Hematopoietic multipotent progenitor cell treated with erythropoietin and hydrocortisone succinate and interleukin-3 and kit ligand, for 8 days (in vitro differentiated cells): ENCODE measurements around the gene TAF1D.

ENCODE experiments used
- DNase-seq: peaks from one replicate; pipeline ENCODE4 v3.0.0-alpha.2; 2015

TAF1D gene

DNA sequence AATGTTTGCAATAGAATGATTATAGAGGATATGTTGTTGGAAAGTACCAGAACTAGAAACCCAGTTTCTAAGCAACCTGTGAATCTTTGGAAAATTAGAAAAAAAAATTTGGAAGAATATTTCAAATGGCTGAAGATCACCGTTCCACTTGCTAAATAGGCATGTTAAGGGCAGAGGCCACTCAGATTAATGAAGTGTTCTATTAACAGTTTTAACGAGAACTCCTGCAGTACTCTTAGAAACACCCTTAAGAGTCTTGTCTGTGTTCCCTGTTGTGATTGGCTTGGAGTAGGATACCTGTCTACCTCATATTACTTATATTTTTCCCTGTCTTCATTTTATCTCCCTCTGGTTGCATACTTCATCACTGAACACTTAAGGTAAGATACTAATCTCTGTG lies 4.8 kb upstream of the TAF1D start:
- no peak for DNase-seq

DNA sequence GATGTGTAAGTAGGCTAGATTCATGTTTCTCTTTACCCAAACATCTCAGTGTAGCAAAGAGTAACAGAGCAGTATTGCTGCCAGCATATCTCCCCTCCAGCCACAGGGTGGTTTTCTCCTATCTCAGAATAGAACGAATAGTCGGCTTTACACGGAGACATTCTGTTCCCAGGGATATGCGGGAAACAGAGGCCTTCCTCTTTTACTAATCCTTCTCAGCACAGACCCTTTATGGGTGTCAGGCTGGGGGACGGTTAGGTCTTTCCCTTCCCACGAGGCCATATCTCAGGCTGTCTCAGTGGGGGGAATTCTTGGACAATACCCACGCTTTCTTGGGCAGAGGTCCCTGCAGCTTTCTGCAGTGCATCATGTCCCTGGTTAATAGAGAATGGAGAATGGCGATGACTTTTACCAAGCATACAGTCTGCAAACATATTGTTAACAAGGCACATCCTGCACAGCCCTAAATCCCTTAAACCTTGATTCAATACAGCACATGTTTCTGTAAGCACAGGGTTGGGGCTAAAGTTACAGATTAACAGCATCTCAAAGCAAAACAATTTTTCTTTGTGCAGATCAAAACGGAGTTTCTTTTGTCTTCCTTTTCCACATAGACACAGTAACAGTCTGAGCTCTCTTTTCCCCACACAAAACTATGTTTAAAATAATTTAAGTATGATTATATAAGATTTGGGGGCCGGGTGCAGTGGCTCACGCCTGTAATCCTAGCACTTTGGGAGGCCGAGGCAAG lies 3.9 kb upstream of the TAF1D start:
- DNase-seq: peak; percentile 65

DNA sequence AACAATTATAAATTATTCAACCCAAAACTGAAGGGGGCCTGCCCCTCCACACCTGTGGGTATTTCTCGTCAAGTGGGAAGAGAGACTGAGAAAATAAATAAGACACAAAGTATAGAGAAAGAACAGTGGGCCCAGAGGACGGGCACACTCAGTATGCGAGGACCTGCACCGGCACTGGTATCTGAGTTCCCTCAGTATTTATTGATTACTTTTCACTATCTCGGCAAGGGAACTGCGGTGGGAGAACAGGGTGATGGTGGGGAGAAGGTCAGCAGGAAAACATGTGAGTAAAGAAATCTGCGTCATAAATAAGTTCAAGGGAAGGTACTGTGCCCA lies 3.3 kb upstream of the TAF1D start:
- DNase-seq: no peak

DNA sequence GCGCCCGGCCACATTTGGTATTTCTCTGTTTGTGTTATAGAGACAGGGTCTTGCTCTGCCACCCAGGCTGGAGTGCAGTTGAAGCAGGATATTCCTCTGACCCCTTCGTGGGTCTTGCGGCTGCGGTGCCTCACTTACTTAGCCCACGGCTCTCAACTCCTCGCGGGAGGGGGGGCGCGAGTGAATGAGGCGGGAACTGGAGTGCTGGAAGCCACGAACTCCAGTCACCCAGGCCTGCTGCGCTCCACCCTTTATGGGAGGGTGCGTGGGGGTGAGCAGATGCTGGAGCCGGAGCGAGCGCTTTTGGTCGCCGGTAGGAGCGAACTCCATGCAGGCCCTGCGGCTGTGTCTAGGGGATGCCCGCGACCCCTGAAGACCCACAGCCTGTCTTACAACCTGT lies 2.0 kb upstream of the TAF1D start:
- no peak for DNase-seq

DNA sequence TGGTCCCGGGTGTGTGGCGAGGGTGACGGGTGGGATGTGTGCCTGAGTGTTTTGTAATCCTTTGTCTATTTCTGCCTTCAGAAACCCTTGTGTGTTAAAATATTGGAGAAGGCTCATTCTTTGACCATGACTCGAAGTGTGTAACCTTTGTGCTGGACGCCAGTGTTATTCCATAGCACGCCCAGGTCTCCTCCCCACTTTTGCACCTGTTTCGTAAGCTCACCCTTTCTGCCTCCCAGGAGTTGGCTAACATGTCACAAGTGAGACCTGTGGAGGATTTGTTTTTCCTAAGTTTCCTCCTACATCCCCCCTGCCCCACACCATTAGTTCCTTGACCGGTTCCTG lies 559 bp upstream of the TAF1D start:
- no peak for DNase-seq

DNA sequence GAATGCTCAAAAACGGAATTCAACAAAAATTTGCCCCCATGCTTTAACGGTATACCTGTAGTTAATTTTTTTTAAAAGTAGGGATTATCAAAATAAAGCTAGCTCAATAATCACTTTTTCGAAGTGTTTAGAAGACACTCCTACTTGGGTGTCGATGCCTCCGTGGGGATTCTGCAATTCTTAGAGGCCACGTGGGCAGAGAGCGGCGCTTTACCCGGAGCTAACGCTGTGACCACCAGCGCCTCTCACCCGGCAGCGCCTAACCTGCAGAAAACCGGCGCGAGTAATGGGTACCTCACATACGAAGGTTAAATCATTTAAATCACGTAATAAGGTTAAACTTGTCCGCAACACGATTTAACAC lies 583 bp downstream of the TAF1D start:
- peak; percentile 77 for DNase-seq

DNA sequence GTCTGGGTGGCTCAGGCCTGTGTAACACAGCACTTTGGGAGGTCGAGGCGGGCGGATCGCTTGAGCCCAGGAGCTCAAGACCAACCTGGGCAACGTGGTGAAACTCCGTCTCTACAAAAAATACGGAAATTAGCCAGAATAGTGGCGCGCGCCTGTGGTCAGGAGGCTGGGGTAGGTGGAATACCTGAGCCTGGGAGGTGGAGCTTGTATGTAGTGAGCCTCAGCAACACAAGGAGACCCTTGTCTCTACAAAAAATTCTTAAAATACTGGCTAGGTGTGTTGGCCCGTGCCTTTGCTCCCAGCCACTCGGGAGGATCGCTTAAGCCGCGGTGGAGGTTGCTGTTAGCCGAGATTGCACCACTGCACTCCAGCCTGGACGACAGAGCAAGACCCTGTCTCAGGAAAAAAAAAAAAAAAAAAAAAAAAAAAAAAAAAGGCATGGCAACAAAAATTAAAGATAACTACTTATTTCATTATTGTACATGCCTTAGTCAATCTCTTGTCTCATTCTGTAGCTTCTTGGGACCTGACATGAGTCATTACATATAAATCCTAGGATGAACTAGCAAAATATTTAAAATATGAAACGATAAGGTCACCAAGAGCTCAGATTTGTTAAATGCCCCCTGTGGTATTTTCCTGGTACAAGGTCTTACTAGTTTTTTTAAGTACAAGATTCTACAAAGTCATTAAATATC lies 1.1 kb downstream of the TAF1D start:
- no peak for DNase-seq

DNA sequence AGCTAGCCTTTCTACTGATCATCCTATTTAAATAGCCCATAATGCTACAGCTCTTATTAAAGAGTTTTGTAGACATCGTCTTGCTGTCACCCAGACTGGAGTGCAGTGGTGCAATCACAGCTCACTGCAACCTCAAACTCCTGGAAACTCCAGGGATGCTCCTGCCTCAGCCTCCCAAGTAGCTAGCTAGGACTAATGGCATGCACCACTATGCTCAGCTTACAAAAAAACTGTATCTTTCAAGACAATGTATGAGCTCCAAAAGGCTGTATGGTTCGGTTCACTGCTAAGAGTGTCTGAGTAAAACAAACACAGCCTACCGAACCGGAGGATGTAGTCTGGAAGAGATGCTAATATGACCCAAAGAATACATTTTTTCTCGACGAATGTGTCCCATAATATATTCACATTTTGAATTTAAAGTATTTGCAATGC lies 2.6 kb downstream of the TAF1D start:
- DNase-seq: no peak

DNA sequence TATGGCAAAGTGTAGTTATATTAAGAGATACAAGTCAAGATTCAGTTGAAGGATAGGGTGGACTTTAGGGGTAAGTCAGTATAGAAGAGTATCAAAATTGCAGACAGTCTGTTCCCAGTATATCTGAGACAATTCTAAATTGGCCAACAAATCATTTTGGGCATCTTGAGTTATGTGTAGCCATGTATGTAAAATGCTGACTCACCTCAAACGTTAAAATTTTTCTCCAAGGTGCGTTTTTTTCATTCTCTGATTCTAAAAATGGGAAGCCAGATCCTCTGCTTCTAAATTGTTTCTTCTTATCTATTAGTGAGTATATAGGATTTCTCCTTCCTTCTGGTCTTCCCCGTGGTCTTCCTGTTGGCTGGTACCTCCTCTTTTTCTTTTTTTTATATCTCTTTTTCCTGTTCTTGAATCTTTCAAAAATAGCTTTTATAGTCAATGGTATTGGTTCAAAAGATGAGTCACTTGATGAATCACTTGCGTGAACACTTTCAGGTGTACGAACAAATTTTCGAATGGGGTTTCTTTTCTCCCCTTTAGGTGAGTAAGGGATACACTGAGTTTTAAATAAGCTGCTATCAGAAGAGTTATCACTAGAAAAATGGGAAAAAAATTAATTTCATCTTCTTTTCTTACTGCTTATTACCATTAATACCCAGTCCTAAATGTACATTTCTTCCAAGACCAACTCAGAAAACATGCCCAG lies 3.2 kb downstream of the TAF1D start:
- no peak for DNase-seq

DNA sequence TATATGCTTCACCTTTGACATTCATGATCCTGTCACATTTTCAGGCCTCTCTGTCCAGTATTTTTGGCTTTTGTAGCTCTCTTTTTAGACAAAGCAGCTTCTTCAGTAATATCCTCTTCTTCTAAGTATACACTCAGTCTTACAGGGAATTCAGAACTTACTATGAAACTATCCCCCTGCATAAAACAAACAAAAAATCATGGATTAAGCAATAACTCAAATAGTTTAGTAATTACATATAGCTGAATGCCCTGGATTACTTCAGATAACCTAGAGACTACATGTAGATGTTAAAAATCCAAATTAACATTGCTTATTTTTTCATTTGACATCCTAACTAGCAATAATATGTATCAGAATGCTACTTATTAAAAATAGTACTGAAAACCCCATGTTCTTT lies 5.2 kb downstream of the TAF1D start:
- no peak for DNase-seq

DNA sequence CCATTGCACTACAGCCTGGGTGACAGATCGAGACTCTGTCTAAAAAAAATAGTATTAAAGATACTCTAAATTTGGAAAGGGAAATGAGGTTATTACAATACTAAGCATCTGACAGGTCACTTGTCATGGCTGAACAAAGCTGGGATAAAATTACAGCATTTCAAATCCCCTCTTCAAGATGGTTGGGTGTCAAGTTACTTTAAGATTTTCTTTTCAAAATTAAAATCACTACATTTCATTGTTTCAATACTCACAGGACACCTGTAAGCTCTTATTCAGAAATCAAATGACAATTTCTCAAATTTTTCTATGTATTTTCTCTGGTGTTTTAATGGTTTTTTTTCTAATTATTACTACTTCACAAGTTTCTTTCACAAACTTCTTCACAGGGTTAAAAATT lies 5.7 kb downstream of the TAF1D start:
- DNase-seq: no peak

DNA sequence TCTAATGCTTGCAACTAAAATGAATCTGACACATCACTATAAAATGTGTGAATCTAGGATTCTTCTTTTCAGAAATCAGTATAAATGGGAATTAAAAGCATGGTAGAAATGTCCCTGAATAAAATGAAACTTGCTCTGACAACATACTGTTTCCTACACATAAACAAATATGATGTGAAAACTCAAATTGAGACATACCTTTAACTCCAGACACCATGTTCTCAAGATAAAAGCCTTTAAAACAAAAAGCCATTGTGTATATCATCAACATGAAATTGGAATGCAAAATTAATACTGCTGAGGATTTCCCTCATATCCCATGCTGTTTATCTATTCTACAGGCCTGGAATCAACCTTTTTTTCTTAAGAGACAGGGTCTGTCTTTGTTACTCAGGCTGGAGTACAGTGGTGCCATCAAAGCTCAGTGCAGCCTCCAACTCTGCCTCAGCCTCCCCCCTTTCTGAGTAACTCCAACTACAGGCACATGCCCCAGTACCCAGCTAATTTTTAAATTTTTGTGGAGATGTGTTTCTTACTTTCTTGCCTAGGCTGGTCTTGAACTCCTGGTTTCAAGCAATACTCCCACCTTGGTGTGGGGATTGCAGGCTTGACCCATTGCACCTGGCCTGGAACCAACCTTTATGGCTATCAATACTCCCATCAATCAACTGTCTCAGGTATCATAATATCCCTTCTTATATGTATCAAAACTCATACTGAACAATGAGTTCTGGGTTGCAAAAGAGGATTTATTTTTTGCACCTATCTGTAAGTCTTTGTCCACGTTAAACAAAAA lies 6.7 kb downstream of the TAF1D start:
- DNase-seq: no peak

DNA sequence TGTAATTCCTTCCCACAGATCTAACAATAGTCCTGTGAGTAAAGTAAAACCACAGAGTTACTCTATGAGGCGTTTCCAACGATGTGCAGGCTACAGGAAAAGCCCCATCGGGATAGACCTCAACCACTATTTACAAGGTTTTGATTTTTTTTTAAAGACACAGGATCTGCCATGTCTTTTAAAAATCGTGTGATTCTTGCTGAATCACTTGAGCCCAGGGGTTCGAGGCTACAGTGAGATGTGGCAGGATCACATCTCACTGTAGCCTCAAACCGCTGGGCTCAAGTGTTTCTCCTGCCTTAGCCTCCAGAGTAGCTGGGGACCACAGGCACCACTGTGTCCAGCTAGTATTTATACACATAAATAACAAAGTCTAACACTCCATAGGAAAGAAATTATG lies 7.8 kb downstream of the TAF1D start:
- no peak for DNase-seq

DNA sequence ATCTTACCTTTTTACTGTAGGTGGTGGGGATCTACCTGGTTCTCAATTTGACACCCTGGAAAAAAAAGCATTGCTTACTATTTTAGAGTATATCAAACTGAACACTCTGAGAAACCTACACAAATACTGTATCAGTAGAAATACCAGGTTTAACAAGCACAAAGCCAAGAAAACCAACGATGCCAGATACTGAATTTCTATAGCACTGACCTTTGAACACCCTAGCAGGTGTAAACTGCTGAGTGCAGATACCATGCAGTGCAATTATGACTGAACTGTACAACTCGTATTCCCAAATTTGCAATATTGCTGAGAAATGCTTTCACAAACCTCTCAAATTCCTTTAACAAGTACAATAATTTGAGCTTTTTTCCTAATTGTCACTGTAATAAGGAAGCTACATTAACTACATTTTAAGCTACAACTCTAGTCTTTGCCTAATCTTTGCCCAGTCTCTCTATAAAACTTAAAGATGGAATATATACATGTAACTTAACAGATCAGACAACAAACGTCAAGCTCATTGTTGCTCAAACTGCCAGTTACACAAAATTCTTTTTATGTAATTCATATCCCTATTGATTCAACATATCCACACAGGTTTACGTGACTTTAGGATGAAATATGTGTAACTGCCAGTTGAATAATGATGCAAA lies 8.9 kb downstream of the TAF1D start:
- no peak for DNase-seq

DNA sequence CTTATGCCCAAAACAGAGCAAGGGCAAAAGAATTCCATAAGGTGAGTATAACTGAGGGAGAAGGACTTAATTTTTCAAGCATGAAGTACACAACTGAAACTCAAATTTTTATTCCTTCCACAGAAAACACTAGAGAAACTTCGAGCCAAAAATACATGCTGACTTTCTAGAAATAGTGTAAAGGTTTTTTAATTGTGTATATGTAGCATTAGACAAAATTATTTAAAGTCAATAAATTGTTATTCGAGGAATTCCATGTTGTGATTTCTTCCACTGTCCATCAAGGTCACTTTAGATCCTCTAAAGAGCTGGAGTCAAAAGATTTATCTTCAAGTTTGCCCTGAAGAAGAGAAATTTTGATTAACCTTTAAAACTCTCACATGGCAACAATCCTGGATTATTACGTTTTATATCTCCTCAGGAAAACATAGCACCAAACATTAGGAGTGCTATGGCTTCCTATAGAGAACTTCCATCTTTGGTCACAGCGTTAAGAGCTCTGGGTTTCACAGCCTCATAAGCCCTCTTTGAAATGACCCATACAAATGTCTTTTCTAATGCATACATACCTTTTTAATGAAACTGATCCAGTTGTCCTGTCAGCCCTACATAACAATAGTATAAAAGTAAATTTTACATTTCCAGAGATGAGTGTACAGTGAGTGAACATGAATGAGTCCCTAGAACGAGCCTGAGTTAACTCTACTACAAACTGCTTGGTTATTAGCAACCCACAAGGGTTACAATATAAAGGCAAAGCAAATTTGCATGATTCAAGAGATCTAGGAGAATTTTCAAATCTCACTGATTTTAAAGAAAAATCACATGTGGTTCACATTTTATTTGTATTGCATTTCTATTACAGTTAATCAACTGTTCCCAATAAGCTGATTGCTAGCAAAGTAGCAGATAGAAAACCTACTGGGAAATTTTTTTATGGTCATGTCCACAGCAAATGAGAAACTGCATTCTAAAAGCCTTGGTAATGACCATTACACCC lies 10.9 kb downstream of the TAF1D start:
- no peak for DNase-seq

DNA sequence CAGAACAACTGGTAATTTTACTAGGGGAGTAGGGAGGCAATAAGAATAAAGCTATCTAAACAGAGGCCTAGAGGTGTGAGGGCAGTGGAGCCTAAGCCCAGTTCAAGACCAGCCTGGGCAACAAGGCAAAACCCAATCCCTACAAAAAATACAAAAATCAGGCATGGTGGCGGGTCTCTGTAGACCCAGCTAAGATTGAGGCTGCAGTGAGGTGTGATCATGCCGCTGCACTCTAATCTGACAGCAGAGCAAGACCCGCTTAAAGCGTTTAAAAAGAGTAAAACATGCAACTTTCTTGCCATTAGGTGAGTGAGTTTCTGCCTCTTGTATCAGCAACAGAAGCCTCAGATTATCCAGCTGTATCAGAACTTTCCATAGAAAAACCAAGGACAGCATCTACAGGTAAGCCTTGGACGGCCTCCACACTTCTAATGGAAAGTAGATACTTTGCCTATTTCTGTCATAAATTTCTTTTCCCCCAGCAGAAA lies 12.1 kb downstream of the TAF1D start:
- no peak for DNase-seq

DNA sequence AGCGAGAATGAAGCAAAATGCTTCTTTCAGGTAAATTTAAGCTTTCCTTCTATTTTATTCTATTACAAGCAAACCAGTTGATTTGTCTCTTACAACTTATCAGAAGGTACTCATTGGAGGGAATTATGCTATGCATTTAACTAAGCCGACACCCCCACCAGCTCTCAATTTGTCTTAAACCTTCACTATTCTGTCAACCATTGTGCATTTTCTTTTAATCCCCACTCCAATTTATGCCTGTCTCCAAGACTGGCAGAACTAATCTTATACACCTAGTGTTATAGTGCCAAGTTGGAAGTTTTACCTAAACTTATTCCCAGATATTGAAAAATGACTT lies 12.5 kb downstream of the TAF1D start:
- DNase-seq: peak; percentile 38

DNA sequence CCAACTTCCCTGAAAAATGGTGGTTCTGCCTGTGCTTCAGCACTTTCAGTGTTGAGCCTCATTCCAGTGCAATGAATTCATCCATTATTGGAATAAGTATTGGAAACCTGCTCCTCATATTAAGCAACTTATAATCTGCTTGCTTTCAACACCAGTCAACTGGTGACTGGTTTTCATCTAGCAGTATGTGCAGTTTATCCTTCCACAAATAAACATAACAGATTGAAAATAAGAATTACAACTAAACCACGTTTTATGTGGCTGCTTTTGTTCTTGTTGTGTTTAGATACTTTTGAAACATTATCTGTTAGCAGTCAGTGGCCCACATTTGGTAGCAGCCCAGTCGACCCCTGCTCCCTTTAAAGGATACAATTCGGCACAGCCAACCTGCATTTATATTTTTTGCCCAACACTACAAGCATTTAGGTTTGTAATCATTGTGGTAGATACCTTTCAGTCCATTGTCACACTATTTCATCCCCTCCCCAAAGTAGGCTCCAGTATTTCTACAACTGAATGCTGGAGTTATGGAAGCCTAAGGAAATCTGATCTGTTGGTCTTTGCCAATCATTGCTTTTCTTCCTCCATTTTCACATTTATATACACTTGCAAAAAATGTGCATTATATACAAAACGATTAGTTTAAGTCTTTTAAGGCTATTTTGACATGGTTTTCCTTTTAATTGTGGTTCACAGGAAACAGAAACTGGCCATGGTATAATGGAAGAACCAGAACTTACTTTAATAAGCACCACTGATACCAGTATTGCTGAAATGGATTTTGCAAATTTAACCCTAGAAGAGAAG lies 13.1 kb downstream of the TAF1D start:
- peak; percentile 32 for DNase-seq

DNA sequence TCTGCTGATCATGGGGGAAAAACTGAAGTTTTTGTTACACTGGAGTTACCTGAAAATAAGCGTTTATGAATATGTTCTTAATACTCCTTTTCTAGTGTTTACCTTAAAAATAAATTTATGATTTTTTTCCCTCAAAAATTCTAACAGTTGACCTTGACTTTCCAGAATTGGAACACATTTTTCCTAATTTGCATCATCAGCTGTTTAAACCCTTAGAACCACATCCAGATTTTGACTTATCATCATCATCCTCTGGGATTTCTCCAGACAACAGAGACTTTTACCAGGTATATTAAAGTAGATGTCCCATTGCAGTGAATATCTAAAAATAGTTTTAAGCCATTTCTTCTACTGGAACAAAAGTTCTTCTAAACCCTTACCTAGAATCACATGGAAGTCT lies 17.2 kb downstream of the TAF1D start:
- DNase-seq: no peak

DNA sequence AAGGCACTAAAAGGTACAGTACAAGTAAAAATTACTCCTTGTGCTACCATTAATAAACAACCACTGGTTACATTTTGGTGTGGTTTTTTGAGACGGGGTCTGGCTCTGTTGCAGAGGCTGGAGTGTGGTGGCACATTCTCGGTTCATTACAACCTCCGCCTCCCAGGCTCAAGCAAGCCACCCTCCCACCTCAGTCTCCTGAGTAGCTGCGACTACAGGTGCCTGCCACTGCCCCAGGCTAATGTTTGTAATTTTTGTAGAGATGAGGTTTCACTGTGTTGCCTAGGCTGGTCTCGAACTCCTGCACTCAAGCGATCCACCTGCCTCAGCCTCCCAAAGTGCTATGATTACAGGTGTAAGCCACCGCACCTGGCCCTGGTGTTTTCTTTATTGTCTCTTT lies 20.8 kb downstream of the TAF1D start:
- no peak for DNase-seq

DNA sequence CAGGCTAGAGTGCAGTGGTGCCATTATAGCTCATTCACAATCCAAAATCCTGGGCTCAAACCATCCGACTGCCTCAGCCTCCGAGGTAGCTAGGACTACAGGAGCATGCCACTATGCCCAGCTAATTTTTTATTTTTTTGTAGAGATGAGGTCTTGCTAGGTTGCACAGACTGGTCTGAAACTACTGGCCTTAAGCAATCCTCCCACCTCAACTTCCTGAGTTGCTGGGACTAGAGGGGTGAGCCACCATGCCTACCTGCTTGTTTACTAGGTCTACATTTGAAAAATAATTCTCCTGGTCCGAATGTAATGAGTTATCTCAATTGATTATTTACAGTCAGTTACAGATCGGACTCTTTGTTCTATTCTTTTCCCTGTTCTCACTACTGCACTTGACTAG lies 22.0 kb downstream of the TAF1D start:
- DNase-seq: no peak
